Measurements from ENCODE around the gene SNRPA.

Gene SNRPA

GRCh38 chr19:40744554-40745401 lies 6.2 kb upstream of the SNRPA start:
- H3K9me3 ChIP-seq (ENCODE audit: control insufficient read depth, insufficient read depth, low read depth, low read length), result no peaks in the 10 kb centered on the region
- H3K4me3 ChIP-seq (ENCODE audit: low read depth, low read length), result no peak overlapping the region
- CTCF ChIA-PET, result interaction anchor here (0.6 to 3.3 kb wide), 19 partner anchors 10 to 1659 kb away, joined by 3 to 23 read pairs (median 4); partner anchors contain the start of genes COQ8B and ITPKC
- POLR2A ChIA-PET, result interaction anchor here (0.6 to 4.3 kb wide), 9 partner anchors 9 to 400 kb away, joined by 3 to 30 read pairs (median 6); partner anchors contain the start of genes COQ8B, EGLN2, ITPKC and RAB4B
- peaks cover 51 to 54% of the 10 kb centered on the region in 2 experiments; a peak in 2 of 3 replicates for H3K36me3 ChIP-seq (ENCODE audit: control insufficient read depth in 2 of 2, insufficient read depth in 1 of 2, low read length in 2 of 2)
- peaks cover 11% of the 10 kb centered on the region for H3K4me1 ChIP-seq (ENCODE audit: control insufficient read depth, insufficient read depth, low read length)
- peak overlapping the region; percentile 49; the same call in 1 of the 2 replicates for H3K27ac ChIP-seq (ENCODE audit: extremely low read depth, low read depth, low read length)
- no peak for TF ChIP-seq ZFHX2 (tag by site-specific recombination; conservative IDR thresholded peaks at IDR 0.05)
- no peak for TF ChIP-seq ZNF558 (tag by site-specific recombination; IDR thresholded peaks at IDR 0.05)
- TF ChIP-seq ZNF221 (tag by site-specific recombination; IDR thresholded peaks at IDR 0.05; ENCODE audit: borderline replicate concordance), result no peak
- TF ChIP-seq ZNF449 (tag by site-specific recombination; IDR thresholded peaks at IDR 0.05), result 0 out of 2 replicates have a peak, but pooled peaks have one; percentile 13
- TF ChIP-seq ZNF843 (tag by site-specific recombination; IDR thresholded peaks at IDR 0.05), result no peak
- TF ChIP-seq ZNF473 (tag by site-specific recombination; IDR thresholded peaks at IDR 0.05), result no peak
- TF ChIP-seq ZNF596 (tag by site-specific recombination; IDR thresholded peaks at IDR 0.05), result no peak
- TF ChIP-seq HOXD13 (CRISPR knock-in tag; IDR thresholded peaks at IDR 0.05; ENCODE audit: borderline replicate concordance), result no peak
- no peak for TF ChIP-seq ZNF404 (tag by site-specific recombination; IDR thresholded peaks at IDR 0.05)
- TF ChIP-seq ELK4 (IDR thresholded peaks at IDR 0.05; ENCODE audit: borderline replicate concordance, low read depth, low read length), result no peak
- TF ChIP-seq EGR2 (tag by site-specific recombination; IDR thresholded peaks at IDR 0.05; ENCODE audit: low read depth), result no peak
- no peak for TF ChIP-seq ZNF626 (tag by site-specific recombination; IDR thresholded peaks at IDR 0.05)
- no peak for TF ChIP-seq ZNF133 (tag by site-specific recombination; IDR thresholded peaks at IDR 0.05)
- TF ChIP-seq GFI1B (tag by site-specific recombination; IDR thresholded peaks at IDR 0.05), result no peak; the same call in 1 of the 2 replicates
- no peak for TF ChIP-seq ZNF704 (tag by site-specific recombination; IDR thresholded peaks at IDR 0.05)
- TF ChIP-seq MYNN (tag by site-specific recombination; IDR thresholded peaks at IDR 0.05; ENCODE audit: borderline replicate concordance), result no peak
- no peak for TF ChIP-seq HOXC10 (CRISPR knock-in tag; IDR thresholded peaks at IDR 0.05)
- peak; percentile 48 for TF ChIP-seq IKZF3 (tag by site-specific recombination; IDR thresholded peaks at IDR 0.05)
- no peak for TF ChIP-seq YY1 (tag by site-specific recombination; IDR thresholded peaks at IDR 0.05)
- TF ChIP-seq ZNF16 (tag by site-specific recombination; IDR thresholded peaks at IDR 0.05; ENCODE audit: low read depth), result no peak
- TF ChIP-seq SP7 (tag by site-specific recombination; IDR thresholded peaks at IDR 0.05), result no peak
- TF ChIP-seq ZNF18 (tag by site-specific recombination; IDR thresholded peaks at IDR 0.05), result no peak
- TF ChIP-seq ZBTB7A (tag by site-specific recombination; IDR thresholded peaks at IDR 0.05; ENCODE audit: low read depth), result no peak
- TF ChIP-seq ZBTB21 (tag by site-specific recombination; IDR thresholded peaks at IDR 0.05), result no peak
- no peak for TF ChIP-seq ATF2 (tag by site-specific recombination; IDR thresholded peaks at IDR 0.05; ENCODE audit: low read depth)
- TF ChIP-seq ZBTB8A (tag by site-specific recombination; IDR thresholded peaks at IDR 0.05), result no peak
- no peak for TF ChIP-seq PBX3 (CRISPR knock-in tag; IDR thresholded peaks at IDR 0.05)
- no peak for TF ChIP-seq ZSCAN30 (tag by site-specific recombination; IDR thresholded peaks at IDR 0.05)
- no peak; the same call in none of the 2 replicates for TF ChIP-seq ZNF366 (tag by site-specific recombination; conservative IDR thresholded peaks at IDR 0.05)
- no peak for TF ChIP-seq ZNF157 (tag by site-specific recombination; IDR thresholded peaks at IDR 0.05)
